ENCODE measurements around the gene FBXL22.

DNA sequence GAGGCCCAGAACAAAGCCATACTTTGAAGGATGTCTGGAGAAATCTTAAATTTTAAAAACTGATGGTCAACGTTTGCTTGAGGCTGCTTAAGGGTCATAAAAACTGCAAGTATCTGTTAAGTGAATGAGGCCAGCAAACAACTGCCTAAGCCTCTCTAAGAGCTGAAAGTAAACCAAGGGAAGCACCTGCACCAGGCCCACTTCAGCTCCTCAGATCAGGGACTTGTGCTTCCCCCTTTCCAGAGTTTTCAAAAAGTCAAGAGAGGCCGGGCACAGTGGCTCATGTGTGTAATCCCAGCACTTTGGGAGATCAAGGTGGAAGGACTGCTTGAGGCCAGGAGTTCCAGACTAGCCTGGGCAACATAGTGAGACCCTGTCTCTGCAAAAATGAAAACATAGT is 9.1 kb downstream of the FBXL22 start:
- TF ChIP-seq CTCF (IDR thresholded peaks at IDR 0.05) (no peak), POLR2A (IDR thresholded peaks at IDR 0.05) (no peak), POLR2AphosphoS5 (IDR thresholded peaks at IDR 0.05) (no peak)

Measured in gastroesophageal sphincter (tissue), 3 donors.